ENCODE measurements around the gene CALM1. TPM values are rescaled to one million over a fixed set of nuclear protein-coding genes. Genes with fewer than 3 reads are reported as not detected.

Gene CALM1
- total RNA-seq, 1 donor from 2014 or later, result 509 TPM

DNA sequence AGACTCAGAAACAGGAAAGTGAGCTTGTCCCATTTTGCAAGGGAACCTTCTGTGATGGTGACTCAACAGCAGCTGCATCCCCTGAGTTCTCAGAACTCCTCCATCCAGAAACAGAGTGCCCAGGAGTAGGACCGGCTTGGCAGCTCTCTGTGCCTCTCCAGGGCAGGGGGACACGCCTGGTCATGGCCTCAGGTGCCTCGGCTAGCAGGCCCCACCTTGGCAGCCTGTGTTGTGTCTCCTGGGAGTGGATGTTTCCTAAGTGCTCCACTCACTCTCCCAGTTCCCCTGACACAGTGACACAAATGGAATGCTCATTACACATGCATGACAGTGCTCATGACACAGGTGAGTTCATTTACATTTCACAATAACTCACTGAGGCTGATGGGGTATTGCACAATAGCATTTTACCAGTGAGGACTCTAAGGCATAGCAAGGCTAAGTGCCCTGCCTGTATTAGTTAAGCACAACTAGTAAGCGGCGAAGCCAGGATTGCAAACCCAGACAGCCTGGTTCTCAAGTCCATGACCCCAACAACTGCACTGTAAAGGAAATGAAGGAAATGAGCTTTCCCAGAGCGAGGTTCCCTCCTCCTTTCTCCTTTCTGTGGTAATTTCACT lies 47.4 kb downstream of the CALM1 start:
- H3K4me3 ChIP-seq (ENCODE audit: low read depth, low read length), result no peak overlapping the region
- peak; percentile 98 for DNase-seq (ENCODE audit: low read depth)
- TF ChIP-seq, protein P1, sequence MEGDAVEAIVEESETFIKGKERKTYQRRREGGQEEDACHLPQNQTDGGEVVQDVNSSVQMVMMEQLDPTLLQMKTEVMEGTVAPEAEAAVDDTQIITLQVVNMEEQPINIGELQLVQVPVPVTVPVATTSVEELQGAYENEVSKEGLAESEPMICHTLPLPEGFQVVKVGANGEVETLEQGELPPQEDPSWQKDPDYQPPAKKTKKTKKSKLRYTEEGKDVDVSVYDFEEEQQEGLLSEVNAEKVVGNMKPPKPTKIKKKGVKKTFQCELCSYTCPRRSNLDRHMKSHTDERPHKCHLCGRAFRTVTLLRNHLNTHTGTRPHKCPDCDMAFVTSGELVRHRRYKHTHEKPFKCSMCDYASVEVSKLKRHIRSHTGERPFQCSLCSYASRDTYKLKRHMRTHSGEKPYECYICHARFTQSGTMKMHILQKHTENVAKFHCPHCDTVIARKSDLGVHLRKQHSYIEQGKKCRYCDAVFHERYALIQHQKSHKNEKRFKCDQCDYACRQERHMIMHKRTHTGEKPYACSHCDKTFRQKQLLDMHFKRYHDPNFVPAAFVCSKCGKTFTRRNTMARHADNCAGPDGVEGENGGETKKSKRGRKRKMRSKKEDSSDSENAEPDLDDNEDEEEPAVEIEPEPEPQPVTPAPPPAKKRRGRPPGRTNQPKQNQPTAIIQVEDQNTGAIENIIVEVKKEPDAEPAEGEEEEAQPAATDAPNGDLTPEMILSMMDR (conservative IDR thresholded peaks at IDR 0.05; ENCODE audit: low read depth, low read length), result no peak

DNA sequence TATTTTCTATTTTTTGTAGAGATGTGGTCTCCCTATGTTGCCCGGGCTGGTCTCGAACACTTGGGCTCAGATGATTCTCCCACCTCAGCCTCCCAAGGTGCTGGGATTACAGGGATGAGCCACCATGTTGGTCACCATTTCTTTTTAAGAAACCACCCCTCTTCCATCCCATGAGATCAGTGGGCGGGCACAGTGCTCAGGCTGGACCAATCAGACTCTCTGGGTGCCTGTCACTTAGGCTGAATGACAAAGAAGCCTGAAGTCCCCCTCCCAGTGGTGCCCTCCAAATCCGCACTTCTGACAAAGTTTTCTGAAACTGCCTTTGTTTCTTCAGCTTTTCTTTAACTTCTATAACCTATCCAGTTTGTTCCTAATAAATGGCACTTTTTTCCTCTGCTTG lies 48.2 kb downstream of the CALM1 start:
- TF ChIP-seq, protein P1 (conservative IDR thresholded peaks at IDR 0.05; ENCODE audit: low read depth, low read length), result no peak
- DNase-seq (ENCODE audit: low read depth), result no peak
- no peak overlapping the region for H3K4me3 ChIP-seq (ENCODE audit: low read depth, low read length)

DNA sequence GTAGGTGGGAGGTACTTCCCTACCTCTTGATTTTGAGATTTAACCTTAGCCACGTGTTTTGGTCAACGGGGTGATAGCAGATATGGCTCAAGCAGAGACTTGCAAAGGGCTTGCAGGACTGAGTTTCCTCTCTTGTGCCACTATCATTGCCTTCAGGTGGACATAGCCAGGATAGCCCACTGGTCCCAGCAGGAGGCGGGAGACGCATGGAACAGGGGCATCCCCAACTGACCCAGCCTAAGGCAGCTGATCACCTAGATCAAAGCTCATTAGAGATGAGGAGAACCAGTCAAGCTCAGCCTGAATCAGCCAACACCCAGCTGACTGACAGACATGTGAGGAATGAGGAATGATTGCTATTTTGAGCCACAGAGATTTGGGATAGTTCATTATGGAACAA lies 49.6 kb downstream of the CALM1 start:
- no peak for DNase-seq (ENCODE audit: low read depth)
- H3K4me3 ChIP-seq (ENCODE audit: low read depth, low read length), result no peak overlapping the region
- TF ChIP-seq, protein P1 (conservative IDR thresholded peaks at IDR 0.05; ENCODE audit: low read depth, low read length), result no peak

DNA sequence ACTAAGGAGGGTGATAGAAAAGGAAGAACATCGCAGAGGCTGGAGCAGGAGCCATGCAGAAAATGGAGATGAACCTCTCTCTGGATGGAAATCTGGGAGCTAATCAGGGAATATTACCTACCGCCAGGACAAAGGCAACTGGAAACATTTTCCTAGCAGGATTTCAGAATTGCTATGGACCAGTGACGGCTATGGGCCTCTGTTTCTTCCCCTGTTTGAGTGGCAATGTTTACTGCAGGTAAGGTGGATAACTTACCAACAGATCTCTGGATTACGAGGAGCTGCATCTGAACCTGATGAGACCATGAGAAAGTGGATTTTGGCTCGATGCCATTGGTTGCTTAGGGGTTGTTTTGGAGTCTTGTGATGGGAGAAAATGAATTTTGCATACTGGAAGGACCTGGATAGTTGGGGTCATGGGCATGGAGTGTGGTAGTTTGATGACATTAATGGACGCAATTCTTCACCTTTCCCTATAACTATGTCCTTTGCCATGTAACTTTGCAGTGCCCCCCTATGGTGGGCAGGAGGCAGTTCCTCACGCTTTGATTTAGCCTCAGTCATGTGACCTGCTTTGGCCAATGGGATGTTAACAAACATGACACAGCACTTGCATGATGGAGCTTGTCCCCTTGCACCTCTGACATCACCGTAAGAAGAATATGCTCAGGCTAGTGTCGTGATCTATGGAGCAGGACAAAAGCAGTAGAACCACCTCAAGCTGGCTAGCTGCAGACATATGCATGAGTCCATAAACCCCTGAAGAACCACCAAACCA lies 51.1 kb downstream of the CALM1 start:
- DNase-seq (ENCODE audit: low read depth), result no peak
- no peak overlapping the region for H3K4me3 ChIP-seq (ENCODE audit: low read depth, low read length)
- TF ChIP-seq, protein P1 (conservative IDR thresholded peaks at IDR 0.05; ENCODE audit: low read depth, low read length), result no peak

DNA sequence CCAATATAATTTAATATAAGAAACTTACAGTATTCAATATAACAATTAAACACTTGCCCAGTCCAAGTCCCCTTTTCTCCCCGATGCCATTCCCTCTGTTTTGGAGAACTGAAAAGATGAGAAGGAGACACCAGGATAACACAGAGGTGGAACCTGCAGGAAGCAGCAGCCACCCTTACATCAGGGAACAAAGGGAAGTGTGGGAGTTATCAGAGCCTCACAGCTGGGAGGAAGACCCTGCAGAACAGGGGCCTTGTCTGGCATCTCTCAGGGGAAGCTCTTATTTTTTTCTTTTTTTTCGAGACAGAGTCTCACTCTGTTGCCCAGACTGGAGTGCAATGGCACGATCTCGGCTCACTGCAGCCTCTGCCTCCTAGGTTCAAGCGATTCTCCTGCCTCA lies 52.6 kb downstream of the CALM1 start:
- no peak for DNase-seq (ENCODE audit: low read depth)
- H3K4me3 ChIP-seq (ENCODE audit: low read depth, low read length), result no peak overlapping the region
- TF ChIP-seq, protein P1 (conservative IDR thresholded peaks at IDR 0.05; ENCODE audit: low read depth, low read length), result no peak

DNA sequence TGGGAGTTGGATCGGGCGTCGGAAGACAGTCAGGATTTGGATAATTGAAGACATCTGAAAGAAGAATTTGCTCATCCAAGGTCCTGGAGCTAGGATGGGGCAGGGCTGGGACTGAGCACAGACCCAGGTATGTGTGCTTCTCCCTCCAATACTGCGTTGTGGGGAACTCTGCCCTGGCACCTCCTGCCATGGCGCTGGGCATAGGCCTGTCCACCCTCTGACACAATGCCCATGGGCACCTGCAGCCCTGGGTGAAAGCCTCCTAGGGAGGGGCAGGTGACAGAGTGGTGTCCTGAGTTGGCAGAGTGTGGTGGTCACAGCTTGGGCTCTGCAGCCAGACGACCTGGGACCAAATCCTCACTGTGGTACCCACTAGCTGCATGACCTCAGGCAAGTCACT lies 53.3 kb downstream of the CALM1 start:
- TF ChIP-seq, protein P1 (conservative IDR thresholded peaks at IDR 0.05; ENCODE audit: low read depth, low read length), result no peak
- H3K4me3 ChIP-seq (ENCODE audit: low read depth, low read length), result no peak overlapping the region
- DNase-seq (ENCODE audit: low read depth), result no peak

Measured in epithelial cell of proximal tubule (primary cell).